ENCODE measurements around the gene PCLAF.
"Not testable (repeated sequence)": the region's sequence is repeated elsewhere in the genome, so short reads cannot be mapped to it uniquely, and the experiment has no call there.

PCLAF gene

DNA sequence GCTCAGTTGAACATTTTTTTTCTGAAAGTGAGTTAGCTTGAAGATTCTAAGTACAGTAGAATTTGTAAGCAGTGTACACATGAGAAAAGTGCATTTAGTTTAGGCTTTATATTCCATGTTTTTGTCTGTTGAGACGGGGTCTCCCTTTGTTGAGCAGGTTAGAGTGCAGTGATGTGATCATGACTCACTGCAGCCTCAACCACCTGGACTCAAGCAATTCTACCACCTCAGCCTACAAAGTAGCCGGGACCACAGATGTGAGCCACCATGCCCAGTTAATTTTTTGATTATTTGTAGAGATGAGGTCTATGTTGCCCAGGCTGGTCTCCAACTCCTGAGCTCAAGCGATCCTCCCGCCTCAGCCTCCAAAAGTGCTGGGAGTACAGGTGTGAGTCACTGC lies 20.0 kb downstream of the PCLAF start:
- DNase-seq (ENCODE audit: low spot score), result no peak

DNA sequence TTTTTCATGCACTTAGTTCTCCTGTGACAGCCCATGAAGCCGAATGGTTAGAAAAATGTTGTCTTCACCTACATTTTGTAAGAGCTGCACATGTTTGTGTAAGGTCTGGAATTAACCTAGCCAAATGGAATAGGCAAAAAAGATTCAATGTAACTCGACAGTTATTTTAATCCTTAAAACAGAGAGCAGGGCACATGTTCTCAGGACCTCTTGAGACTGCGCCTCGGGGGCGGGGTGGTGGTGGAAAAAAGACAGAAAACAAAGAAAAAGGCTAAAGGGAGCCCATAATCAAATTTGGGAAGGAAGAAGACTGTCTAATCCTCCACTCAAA lies 24.6 kb downstream of the PCLAF start:
- DNase-seq (ENCODE audit: low spot score), result no peak

DNA sequence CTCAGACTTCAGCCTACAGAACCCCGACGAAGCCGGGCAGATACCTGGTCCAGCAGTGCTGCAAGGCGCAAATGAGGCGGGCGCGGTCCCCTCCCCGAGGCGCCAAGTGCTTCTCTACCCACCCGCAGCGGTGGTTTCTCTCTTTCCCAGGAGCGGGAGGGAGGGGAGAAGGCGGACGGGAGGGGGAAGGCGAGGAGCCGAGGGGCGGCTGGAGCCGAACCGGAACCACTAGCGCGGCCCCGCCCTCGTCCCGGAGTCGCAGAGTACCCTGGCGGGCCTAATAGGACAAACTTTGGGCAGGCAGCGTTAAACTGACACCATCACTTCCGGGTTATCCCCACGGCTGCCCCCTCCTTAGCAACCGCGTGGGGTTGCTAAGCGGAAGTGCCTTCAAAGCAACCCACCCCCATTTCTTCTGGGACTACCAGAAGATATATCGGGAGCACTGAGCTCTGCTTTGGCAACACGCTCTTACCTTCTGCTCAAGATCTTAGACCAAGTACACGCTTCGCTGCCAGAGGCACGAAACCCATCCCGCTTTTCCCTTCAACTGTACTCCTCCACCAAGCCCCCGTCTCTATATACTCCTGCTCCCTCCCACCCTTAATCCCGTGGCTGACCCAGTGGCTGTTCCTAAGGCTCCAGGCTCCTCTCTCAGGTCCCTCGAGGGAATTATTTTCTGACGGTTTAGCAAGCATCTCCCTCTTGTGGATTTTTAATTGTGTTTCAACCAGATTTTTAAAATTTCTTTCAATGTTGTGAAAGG lies 25.1 kb downstream of the PCLAF start, which contains the start of gene CSNK1G1:
Gene CSNK1G1 (minus strand): TSS at position 230 of the 766 bp plus-strand sequence. CDS start 55,674 bp downstream, outside the sequence.
- DNase-seq (ENCODE audit: low spot score), result peak; percentile 99

DNA sequence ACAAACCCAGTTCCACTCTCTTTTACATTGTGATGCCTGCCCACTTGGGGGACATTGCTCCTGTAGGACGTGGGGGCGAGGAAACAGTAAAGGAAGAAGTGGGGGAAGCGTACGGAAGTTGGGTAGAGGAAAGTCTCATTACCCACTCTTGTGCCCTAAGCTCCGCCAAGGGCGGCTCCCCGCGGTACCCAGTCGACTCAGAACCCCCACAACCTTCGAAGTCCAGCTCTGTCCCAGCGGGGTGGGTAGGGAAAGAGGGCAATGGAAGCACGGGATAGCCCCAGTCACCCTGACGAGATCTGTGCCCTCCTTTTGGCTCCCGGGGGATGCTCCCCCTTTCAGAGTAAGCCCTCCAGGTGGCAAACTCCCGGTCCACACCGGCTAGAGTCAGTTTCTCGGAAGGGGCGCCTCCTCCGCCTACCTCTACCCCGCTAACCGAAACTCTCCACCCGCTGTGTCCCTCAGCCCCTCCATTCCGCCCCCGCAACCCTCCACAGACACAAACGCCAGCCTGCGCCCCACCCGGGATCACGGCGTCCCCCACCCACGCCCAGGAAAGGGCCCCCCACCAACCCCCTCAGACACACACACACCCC lies 25.8 kb downstream of the PCLAF start:
- DNase-seq (ENCODE audit: low spot score), result peak; percentile 29

DNA sequence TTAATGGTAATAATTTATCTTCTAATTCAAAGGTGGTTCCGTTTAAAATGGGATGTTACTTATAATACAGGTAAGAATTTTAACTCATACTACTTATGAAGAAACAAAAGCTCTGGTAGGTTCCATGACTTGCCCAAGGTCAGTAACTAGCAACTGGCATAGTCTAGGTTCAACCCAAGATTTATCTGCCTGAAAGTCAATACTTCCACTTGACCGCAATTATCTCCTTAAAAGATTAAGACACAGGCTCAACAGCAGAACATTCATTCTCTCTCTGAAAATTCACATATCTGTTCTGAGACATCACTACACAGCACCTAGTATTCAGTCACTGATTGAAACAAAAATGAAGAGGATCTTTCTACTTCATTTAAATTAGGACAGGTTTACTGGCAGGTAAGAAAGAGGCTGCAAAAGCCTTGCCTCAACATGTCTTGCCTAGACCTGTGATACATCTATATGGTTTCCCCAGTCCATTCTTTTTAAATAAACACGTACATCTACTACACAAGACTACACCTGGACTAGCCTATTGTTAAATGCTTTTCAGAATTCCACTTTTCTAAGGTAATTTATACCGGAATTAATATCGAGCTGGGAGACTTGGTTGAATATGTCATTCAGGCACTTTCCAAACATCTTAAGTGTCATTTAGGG lies 26.4 kb downstream of the PCLAF start:
- no peak for DNase-seq (ENCODE audit: low spot score)

DNA sequence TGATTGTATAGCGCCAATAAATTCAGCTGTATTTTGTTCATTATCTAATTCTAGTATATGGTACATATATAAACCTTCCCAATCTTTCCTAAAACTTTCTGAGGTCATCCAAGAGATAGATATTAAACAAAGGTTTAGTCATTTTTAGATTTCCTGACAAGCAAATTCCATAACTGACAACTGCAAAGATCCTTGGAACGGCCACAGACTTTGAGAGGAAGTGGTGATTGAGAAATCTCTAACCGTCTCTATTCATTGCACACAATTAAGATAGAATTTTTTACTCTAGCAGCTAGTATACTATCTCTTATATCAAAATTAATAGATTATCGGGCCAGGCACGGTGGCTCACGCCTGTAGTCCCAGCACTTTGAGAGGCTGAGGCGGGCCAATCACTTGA lies 30.0 kb downstream of the PCLAF start:
- DNase-seq (ENCODE audit: low spot score), result no peak

DNA sequence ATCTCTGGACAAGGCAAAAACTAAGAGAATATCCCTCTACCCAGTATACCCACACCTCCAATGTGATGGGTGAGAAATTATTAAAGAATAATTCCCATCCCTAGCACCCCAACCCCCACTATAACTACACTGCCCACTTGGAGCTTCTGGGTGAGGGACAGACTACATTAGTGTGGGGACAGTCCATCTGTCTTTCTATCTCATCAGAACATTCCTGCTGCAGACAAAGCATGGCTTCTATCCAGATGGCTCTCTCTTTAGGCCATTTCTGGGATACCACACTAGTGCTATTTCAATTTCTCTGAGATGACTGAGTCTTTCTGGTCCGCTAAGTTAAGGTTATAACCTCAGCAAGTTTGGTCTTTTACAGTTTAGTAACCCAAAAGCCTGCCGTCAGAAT lies 31.9 kb downstream of the PCLAF start:
- no peak for DNase-seq (ENCODE audit: low spot score)

DNA sequence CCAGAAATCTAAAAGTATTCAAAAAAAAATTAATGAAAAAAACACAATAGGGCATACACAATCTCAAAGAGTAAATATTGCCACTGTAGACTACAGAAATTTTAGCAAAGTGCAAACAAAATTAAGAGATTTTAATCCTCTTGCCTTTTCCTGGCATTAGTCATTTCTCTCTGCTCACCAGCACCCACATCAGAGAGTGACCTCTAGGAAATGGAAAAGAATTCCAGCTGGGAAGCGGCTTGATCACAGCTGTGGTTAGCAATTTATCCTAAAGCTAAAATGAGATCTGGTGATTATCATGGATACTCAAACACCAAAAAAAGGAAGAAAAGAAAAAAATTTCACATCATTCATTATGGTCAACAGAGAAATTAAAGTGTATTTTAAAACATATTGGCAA lies 32.8 kb downstream of the PCLAF start:
- DNase-seq (ENCODE audit: low spot score), result no peak

DNA sequence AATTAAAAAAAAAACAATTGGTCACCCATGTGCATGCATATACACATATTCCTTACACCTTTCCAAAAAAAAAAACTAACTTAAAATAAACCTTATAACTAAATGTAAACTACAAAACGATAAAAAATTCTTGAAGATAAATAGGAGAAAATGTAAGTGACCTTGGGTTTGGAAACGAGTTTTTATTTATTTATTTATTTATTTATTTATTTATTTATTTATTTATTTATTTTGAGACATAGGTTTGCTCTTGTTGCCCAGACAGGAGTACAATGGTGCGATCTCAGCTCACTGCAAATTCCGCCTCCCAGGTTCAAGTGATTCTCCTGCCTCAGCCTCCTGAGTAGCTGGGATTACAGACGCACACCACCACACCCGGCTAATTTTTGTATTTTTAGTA lies 35.0 kb downstream of the PCLAF start:
- not testable (repeated sequence) for DNase-seq (ENCODE audit: low spot score)

DNA sequence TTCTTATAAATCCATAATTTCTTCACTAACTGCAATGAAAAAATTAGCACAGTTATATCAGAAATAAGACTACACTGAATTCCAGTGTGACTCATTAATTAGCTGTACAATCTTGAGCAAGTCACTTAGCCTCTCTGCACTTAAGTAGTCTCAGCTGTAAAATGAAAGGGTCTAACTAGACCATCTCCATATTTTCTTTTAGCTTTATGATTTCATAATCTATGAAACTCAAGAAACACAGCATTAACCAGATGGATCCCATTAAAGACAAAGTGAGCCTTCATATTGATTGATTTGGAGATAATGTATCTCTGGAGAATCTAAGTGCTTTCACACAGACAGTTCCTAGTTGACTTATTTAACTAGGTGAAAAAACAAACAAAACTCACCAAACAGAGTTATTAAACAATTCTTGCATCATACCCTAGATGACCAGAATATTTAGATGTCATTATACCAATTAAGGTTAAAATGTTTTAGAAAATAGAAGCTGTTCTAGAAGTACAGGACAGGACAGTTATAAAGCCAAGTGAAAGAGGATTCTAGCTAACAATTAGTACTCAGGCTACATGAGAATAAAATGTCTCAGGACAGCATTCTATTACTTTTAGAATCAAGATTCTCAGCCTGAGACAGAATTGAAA lies 36.5 kb downstream of the PCLAF start:
- DNase-seq (ENCODE audit: low spot score), result no peak

DNA sequence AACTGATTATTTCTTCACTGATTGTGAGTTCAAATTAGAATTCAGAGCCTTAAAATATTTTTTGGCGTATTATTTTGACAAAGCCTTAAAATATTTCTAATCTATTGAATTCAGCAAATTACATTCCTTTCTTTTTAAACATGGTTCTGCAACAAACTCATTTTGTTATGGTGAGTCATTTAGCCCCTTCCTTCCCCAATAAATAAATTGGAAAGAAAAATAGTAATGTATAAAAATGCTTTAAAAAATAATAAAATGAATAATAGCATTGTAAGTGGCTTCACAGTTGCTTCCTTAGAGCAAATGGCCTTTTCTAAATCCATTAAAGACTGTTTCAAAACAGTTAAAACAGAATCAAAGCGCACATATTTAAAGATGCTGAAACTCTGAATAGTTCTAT lies 37.4 kb downstream of the PCLAF start:
- DNase-seq (ENCODE audit: low spot score), result no peak

DNA sequence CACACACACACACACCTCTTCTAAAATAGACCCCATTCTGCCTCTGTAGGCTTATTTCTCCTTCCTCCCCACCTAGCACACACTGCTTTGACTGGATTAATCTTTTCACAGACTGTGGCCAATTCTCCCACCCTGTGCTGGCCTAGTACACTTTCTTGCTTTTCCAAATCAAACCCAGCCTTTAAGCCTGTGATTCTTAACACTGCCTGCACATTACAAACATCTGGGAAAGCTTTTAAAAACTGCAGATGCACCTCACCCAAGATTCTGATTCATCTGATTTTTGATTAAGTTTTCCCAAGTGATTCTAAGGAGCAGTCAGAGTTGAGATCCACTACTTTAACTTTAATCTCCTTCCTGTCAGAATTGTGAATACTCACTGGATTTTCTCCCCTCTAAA lies 38.0 kb downstream of the PCLAF start:
- no peak for DNase-seq (ENCODE audit: low spot score)

DNA sequence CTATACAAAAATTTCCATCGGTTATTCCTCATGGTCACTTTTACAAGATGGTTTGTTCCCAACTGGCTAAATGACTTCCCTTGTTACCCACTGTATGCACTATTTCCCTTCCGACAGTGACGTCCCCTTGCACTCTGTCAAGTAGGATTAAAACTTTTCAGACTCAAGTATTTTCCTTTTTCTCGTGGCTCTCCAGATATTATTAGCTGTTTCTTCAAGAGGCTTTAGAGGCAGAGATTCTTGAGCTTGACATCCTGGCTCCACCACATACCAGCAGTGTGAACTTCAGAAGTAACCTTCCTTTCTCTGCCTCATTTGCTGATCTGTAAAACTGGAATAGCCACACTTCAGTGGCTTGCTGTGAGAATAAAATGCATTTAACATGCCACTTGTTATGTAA lies 39.3 kb downstream of the PCLAF start:
- no peak for DNase-seq (ENCODE audit: low spot score)

DNA sequence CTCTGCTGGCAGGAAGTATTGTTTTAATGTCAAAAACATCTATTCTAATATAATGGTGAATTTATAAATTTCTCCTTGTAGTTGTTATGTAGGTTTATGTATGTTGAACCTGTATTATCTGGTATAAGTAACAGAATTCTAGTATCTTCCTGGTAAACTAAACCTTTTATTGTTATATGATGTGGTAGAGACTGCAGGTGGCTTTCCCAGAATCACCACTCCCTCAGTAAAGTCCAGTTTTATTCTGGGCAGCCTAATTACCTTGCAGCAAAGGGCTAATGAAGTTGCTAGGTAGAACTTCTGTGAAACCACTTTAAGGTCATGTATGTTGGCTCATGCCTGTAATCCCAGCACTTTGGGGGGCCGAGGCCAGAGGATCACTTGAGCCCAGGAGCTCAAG lies 40.9 kb downstream of the PCLAF start:
- no peak for DNase-seq (ENCODE audit: low spot score)

DNA sequence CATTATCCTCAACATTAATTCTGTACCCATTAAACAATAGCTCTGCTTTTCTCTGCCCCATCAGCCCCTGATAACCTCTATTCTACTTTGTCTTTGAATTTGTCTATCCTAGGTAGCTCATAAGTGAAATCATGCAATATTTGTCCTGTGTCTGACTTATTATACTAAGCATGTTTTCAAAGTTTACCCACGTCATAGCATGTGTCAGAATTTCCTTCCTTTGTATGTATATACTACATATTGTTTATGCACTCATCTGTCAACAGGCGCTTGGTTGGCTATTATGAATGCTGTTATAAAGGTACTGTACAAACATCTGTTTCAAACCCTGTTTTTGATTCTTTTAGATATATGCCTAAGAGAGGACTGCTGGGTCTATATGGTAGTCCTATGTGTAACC lies 43.5 kb downstream of the PCLAF start:
- DNase-seq (ENCODE audit: low spot score), result no peak

DNA sequence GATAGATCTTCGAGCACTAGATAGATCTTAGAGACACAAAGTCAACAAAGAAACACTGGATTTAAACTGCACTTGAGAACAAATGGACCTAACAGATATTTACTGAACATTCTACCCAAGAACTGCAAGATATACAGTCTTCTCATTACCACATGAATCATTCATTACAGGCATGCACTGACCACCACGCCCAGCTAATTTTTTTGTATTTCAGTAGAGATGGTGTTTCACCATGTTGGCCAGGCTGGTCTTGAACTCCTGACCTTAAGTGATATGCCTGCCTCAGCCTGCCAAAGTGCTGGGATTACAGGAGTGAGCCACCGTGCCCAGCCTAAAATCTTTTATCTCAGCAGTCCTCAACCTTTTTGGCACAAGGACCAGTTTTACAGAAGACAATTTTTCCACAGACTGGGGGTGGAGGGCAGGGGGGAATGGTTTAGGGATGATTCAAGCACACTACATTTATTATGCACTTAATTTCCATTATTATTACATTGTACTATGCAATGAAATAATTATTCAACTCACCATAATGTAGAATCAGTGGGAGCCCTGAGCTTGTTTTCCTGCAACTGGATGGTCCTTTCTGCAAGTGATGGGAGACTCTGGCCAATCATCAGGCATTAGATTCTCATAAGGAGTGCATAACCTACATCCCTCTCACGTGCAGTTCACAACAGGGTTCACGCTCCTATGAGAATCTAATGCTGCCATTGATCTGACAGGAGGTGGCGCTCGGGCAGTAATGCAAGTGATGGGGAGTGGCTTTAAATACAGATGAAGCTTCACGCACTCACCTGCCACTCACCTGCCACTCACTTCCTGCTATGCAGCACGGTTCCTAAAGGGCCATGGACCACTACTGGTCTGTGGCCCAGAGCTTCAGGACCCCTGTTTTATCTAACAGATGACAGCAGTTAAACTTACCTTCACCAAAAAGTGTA lies 47.0 kb downstream of the PCLAF start:
- DNase-seq (ENCODE audit: low spot score), result no peak

DNA sequence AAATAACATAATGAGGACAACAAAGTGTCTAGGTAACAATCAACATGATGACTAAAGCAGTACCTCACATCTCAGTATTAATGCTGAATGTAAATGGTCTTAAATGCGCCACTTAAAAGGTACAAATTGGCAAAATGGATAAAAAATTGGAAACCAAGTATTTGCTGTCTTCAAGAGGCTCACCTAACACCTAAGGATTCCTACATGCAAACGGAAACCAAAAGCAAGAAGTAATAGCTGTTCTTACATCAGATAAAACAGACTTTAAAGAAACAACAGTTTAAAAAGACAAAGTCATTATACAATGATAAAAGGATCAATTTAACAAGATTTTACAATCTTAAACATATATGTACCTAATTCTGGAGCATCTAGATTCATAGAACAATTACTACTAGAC lies 47.7 kb downstream of the PCLAF start:
- no peak for DNase-seq (ENCODE audit: low spot score)

DNA sequence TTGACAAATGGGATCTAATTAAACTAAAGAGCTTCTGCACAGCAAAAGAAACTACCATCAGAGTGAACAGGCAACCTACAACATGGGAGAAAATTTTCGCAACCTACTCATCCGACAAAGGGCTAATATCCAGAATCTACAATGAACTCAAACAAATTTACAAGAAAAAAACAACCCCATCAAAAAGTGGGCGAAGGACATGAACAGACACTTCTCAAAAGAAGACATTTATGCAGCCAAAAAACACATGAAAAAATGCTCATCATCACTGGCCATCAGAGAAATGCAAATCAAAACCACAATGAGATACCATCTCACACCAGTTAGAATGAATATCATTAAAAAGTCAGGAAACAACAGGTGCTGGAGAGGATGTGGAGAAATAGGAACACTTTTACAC lies 49.6 kb downstream of the PCLAF start:
- not testable (repeated sequence) for DNase-seq (ENCODE audit: low spot score)

DNA sequence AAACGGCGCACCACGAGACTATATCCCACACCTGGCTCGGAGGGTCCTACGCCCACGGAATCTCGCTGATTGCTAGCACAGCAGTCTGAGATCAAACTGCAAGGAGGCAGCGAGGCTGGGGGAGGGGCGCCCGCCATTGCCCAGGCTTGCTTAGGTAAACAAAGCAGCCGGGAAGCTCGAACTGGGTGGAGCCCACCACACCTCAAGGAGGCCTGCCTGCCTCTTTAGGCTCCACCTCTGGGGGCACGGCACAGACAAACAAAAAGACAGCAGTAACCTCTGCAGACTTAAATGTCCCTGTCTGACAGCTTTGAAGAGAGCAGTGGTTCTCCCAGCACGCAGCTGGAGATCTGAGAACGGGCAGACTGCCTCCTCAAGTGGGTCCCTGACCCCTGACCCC lies 54.3 kb downstream of the PCLAF start:
- DNase-seq (ENCODE audit: low spot score), result not testable (repeated sequence)

DNA sequence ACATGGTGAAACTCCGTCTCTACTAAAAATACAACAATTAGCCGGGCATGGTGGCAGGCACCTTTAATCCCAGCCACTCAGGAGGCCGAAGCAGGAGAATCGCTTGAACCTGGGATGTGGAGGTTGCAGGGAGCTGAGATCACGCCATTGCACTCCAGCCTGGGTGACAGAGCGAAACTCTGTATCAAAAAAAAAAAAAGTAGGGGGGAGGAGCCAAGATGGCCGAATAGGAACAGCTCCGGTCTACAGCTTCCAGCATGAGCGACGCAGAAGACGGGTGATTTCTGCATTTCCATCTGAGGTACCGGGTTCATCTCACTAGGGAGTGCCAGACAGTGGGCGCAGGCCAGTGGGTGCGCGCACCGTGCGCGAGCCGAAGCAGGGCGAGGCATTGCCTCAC lies 54.8 kb downstream of the PCLAF start:
- DNase-seq (ENCODE audit: low spot score), result peak; percentile 17

DNA sequence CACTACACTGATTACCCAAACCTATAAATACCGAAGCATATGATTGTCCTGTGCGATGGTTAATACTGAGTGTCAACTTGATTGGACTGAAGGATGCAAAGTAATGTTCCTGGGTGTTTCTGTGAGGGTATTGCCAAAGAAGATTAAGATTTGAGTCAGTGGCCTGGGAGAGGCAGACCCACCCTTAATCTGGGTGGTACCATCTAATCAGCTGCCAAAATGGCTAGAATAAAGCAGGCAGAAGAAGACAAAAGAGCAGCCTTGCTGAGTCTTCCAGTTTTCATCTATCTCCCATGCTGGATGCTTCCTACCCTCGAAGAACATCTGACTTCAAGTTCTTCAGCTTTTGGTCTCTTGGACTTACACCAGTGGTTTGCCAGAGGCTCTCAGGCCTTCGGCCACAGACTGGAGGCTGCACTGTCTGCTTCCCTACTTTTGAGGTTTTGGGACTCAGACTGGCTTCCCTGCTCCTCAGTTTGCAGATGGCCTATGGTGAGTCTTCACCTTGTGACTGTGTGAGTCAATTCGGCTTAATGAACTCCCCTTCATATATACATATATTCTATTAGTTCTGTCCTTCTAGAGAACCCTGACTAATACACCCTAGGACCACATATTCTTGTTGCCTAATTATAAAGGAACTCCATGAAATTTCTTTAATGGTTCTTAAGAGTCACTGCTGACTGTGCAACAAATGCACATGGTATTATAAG lies 56.9 kb downstream of the PCLAF start:
- DNase-seq (ENCODE audit: low spot score), result no peak
